HUDEP-2 (cell line): ENCODE results near the gene ITIH3.

ENCODE experiments used
- DNase-seq, 76 experiments: peaks; one replicate each; lab custom pipeline; 2025; ENCODE audit not compliant: unreplicated experiment in 76 of 76; lab: John Stamatoyannopoulos, UW

ITIH3 gene

GRCh38 chr3:52792961-52793695 lies 1.5 kb upstream of the ITIH3 start:
- DNase-seq, result peak in 32 of 76 experiments; percentile 4 to 60 (median 18)

DNA sequence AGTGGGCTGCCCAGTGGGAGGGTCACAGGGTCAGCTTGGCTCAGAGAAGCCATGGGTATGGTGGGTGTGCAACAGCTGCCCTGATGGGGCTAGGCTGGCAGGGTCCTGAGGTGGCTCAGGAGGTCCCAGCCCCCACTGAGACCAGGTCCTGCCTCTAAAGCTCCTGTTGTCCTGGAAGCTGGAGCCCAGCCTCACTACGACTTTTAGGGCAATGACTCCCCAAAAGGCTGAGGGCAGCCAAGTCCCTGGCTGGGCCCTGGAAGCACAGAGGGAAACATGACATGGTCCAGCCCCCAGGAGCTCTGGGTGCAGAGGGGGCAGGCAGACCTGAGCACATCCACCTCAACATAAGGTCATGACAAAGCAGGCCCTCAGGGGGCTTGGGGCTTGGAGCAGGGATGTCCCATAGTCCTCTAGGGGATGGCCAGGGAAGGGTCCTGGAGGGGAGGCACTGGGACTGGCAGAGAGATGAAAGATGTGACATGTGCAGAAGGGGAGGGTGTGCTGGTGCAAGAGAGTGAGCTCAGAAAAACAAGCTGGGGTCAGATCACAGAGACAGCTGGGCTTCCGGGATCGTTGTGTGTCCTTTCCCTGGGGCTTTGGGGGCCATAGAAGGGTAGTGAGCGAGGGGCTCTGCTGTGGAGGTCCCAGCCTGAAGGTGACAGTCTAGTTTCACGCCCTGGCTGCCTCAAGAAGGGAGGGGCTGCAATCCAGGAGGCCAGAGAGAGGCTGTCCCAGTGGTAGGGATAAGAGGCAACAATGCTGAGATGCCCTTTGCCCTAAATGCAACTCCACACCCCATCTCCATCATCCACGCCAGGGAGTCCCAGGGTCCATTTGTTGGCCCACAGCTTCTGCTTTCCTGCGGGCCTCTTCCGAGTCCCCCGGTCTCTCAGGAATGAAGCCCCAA lies 639 bp upstream of the ITIH3 start:
- DNase-seq, result no peak

- DNase-seq, result no peak
Measured at GRCh38 chr3:52795298-52795900, 803 bp downstream of the ITIH3 start.

DNA sequence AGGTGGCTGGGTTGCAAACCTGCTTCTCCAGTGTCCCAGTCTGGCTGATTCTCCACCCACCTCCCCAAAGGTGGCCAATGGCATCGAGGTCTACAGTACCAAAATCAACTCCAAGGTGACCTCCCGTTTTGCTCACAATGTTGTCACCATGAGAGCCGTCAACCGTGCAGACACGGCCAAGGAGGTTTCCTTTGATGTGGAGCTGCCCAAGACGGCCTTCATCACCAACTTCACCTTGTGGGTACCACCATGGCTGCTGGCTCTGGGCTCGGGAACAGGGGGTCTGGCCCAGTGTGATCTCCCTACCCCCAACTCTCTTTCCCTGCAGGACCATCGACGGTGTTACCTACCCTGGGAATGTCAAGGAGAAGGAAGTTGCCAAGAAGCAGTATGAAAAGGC lies 1.8 kb downstream of the ITIH3 start:
- DNase-seq, result no peak

- no peak for DNase-seq
Measured at GRCh38 chr3:52798376-52798977, 3.9 kb downstream of the ITIH3 start.

DNA sequence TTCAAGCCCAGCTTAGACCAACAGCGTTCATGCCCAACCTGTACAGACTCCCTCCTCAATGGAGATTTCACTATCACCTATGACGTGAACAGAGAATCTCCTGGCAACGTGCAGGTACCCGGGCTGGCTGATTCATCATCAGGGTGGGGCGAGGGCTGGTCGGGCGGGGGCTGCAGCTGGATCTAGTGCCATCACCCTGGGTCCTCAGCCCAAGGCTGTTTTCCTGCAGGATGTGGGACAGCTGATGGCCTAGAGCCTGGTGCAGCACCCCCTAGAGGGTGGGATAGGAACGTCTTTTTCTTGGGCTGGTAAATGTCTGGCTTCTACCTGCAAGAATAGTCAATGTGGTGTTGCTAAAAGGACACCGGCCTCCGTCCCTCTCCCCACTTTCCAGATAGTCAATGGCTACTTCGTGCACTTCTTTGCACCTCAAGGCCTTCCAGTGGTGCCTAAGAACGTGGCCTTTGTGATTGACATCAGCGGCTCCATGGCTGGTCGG lies 4.4 kb downstream of the ITIH3 start:
- peak in 13 of 76 experiments; percentile 4 to 40 (median 10) for DNase-seq

DNA sequence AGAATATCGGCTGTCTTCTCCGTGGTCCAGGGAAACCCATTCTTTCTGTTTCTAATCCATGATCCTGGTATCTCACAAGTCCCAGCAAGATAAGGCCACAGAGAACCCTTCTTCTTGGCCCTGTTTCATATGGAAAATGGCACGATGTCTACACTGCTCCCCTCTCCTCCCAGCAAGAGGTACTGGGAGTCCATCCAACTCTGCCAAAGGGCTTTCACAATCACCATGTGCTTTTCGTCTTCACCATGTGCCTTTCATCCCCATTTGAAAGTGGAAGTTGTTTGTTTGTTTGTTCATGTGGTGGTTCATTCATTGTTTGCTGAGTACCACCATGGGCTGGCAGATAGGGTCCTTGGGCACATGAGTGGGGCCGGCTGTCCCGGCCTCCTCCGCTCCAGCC lies 5.5 kb downstream of the ITIH3 start:
- no peak for DNase-seq

- DNase-seq, result no peak
Measured at GRCh38 chr3:52801839-52802238, 7.2 kb downstream of the ITIH3 start.

- DNase-seq, result no peak
Measured at GRCh38 chr3:52805270-52806039, 10.9 kb downstream of the ITIH3 start.

DNA sequence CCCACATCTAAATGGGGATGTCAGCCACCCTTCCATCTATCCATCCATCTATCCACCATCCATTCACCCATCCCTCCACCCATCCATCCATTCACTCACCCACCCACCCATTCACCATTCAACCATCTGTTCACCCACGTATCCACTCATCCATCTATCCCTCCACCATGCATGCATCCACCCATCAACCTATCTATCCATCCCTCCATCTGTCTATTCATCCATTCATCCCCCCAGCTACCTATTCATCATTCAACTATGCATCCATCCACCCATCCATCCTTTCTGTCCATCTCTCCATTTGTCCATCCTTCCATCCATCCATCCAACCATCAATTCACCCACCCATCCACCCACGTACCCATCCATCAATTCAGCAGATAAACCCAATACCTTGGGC lies 14.6 kb downstream of the ITIH3 start:
- no peak for DNase-seq

DNA sequence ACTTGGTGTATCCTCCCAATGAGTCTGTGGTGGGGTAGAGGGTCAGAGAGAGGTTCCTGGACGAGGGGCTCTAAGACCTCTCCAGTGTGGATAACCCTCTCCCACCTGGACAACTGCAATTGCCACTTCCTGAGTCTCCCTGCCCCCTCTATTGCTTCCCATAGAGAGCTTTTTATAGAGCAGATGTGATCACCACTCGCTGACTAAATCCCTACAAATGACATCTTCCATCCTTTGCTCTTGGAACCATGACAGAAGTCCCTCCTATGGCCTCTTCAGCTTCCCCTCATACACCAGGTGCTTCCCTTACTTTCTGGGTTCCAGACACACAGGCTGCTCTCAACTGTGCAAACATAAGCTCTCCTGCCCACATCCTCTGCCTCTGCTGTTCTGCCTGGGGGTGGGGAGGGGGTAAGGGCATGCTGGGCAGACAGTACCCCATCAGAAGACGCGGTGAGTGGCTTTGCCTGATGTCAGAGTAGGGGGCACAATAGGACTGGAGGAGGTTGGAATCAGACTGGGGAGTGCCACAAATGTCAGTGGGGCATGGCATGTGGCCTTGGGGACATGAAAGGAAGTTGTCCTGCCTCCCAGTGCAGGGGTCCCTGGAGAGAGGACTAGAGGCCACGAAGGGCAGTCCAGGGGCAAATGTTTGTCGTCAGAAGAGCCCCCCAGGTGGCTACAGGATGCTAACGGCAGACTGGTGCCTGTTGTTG lies 15.2 kb downstream of the ITIH3 start:
- no peak for DNase-seq

- DNase-seq, result no peak
Measured at GRCh38 chr3:52810923-52811322, 16.3 kb downstream of the ITIH3 start.

- DNase-seq, result no peak
Measured at GRCh38 chr3:52811452-52812011, 16.9 kb downstream of the ITIH3 start.

- DNase-seq, result no peak
Measured at GRCh38 chr3:52813810-52814209, 19.2 kb downstream of the ITIH3 start.

DNA sequence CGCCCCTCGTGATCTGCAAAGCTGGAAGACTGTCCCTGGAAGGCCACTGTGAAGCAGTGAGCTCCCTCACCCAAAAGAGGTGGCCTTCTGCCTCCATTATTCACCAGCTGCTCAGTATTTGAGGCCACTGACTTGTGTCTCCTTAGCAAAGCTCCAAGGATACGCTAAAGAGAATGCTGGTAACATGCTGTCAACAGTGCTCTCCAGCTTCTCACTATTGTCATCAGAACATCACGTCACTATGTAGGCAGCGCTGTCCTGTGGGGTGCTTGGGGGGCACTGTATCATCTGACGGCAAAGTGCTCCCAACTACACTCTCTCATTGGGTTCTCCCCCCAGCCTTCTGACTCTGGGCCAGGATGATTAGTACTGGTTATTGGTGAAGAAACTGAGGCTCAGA lies 21.6 kb downstream of the ITIH3 start:
- no peak for DNase-seq

- DNase-seq, result no peak
Measured at GRCh38 chr3:52816654-52817053, 22.1 kb downstream of the ITIH3 start.

- no peak for DNase-seq
Measured at GRCh38 chr3:52817221-52817620, 22.6 kb downstream of the ITIH3 start.

- DNase-seq, result no peak
Measured at GRCh38 chr3:52817860-52818259, 23.3 kb downstream of the ITIH3 start.

DNA sequence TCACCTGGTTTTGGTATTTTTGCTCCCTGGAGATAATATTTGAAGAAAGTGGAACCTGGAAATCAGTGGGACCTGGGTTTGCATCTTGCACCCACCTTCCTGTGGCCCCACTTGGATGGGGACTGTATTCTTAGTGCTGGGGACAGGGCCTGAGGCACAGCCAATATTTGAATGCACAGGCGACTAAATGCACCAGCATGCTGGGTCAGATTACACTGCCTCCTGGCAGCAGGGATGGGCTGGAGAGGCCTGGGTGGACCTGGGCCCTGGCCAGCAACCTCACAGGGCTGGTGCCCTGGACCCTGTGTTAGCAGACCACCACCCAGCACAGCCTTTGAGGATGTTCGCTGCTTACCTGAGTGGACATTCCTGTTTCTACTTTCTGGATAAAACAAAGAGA lies 25.3 kb downstream of the ITIH3 start:
- DNase-seq, result no peak
